Measurements from ENCODE around the gene THAP9.

The THAP9 gene

DNA sequence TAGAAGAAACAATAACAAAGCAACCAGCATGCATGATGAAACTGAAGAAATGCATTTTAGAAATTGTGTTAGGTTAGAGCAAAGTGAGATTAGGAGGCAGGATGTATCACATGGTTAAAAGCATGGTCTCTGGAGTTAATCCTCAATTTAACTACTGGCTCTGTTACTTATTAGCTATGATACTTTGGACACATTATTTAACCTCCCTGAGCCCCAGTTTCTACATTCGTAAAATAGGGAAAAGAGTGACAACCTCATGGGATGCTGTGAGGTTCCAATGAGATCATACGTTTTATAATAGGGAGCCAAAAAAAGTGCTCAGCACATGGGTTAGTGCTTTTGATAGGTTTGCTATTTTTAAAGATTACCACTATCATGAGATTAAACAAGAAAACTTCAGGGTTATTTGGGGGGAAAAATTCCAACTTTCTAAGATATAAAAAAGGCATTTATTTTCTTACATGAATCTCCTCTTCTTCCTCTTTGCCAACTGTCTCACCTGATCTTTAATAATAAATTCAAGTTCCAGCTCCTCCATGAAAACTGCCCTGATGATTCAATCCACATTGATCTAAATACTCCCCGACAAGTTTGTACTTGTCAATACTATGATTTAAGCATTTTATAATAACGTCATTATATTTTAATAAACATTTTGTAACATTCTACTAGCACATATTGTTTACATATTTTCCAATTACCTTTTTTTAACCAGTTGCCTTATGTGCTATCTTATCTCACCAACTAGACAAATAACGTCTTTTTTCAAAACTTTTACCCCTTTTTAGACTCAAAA, 14.2 kb upstream of the THAP9 start:
- H3K27ac Mint-ChIP-seq (ENCODE audit: low read depth): no peak overlapping the region
- ATAC-seq (replicated peaks; ENCODE audit: extremely low read depth, poor library complexity, severe bottlenecking): no peak

DNA sequence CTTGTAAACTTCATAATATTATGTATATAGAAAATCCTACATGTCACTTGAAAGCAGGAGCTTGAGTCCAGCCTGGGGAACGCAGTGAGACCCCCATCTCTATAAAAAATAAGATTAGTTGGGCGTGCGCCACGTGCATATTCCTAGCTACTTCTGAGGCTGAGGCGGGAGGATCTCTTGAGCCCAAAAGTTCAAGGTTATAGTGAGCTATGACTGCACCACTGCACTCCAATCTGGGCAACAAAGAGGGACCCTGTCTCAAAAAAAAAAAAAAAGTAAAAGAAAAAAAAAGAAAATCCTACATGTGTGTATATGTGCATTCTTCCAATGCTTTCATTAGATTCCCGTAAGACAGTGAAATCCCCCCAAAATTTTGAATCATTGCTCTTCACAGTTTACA, 11.2 kb upstream of the THAP9 start:
- Mint-ChIP-seq H3K9me3 (no peaks in the 10 kb centered on the region), H3K27ac (ENCODE audit: low read depth) (peak overlapping the region; percentile 98), H3K27me3 (no peaks in the 10 kb centered on the region), H3K36me3 (ENCODE audit: insufficient read depth) (peaks cover 34% of the 10 kb centered on the region), H3K4me1 (peaks cover 46% of the 10 kb centered on the region), H3K4me3 (peak overlapping the region; percentile 97)
- DNase-seq (ENCODE audit: low spot score in 2 of 2) (no peak), ATAC-seq (replicated peaks; ENCODE audit: extremely low read depth, poor library complexity, severe bottlenecking) (no peak)

More for the DNA sequence above, 14.2 kb upstream of the THAP9 start:
- H3K4me1 Mint-ChIP-seq: peaks cover 50% of the 10 kb centered on the region
- H3K9me3 Mint-ChIP-seq: no peaks in the 10 kb centered on the region
- peaks cover 38% of the 10 kb centered on the region for H3K36me3 Mint-ChIP-seq (ENCODE audit: insufficient read depth)
- no peaks in the 10 kb centered on the region for H3K27me3 Mint-ChIP-seq
- no peak overlapping the region for H3K4me3 Mint-ChIP-seq
- no peak for DNase-seq (ENCODE audit: low spot score in 2 of 2)

DNA sequence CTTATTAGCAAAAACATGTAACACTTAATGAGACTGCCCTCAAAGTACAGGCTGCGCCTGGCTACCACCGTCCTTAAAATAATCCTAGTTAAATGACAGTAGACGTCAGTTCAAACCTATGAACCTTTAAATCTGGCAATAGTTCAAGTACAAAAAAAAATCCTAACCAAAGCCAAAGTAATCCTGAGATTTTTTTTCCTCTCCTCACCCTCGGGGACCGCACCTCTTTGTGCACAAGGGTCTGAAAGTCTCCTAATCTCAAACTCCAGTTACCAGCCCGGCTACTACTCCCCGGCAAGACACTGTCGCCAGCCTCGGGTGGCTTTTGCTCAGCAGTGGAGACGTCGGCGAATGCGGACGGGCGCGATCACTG, 10.0 kb upstream of the THAP9 start:
- Mint-ChIP-seq H3K27me3 (no peaks in the 10 kb centered on the region), H3K36me3 (ENCODE audit: insufficient read depth) (peaks cover 35% of the 10 kb centered on the region), H3K27ac (ENCODE audit: low read depth) (peak overlapping the region; percentile 98), H3K9me3 (no peaks in the 10 kb centered on the region), H3K4me3 (peak overlapping the region; percentile 97), H3K4me1 (peaks cover 34% of the 10 kb centered on the region)
- DNase-seq (ENCODE audit: low spot score in 2 of 2): no peak
- peak; percentile 3 for ATAC-seq (replicated peaks; ENCODE audit: extremely low read depth, poor library complexity, severe bottlenecking)

DNA sequence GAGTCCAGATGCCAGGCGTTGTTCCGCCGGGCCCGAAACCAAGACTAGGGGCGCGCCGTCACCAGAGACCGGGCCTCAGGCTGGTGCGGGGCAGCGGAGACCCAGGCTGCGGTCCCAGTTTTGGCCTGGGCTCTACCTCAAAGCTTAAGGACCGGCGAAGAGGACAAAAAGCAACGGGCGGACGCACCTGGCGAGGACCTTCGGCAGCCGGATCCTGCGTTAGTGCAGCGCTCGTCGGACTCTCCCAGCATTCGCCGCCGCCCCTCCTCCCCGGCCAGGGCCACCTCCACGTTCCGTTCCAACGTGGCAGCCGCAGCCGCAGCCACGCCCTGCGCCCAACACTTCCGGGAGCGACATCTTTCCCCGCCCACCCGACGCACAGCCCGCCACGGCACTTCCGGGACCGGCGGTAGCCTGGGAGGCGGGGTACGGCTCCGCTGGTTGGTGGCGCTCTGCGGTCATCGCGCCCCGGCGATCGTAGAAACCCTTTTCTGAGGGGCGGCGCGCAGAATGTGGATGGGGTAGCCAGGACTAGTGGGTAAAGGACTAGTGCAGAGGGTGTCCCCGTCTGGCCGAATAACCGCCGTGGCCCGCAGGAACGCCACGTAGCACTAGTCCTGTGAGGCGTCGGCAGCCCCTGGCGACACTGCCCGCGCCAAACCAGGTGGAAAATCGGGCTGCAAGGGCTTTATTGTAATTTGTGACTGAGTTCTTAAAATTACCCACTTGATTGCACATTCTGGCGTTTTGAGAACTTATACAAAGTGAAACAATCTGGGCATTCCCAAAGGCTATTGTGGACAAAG, 9.4 kb upstream of the THAP9 start, which contains the start of gene SEC31A:
Gene SEC31A (minus strand): TSS at position 253 of the 806 bp plus-strand sequence. CDS start 9,217 bp downstream, outside the sequence.
- Mint-ChIP-seq H3K9me3 (no peaks in the 10 kb centered on the region), H3K27ac (ENCODE audit: low read depth) (peak within 1 kb of the TSS; percentile 98), H3K27me3 (no peaks in the 10 kb centered on the region), H3K4me1 (peaks cover 30% of the 10 kb centered on the region), H3K4me3 (peak within 1 kb of the TSS; percentile 97), H3K36me3 (ENCODE audit: insufficient read depth) (peaks cover 37% of the 10 kb centered on the region)
- ATAC-seq (replicated peaks; ENCODE audit: extremely low read depth, poor library complexity, severe bottlenecking) (peak; percentile 93), DNase-seq (ENCODE audit: low spot score in 2 of 2) (peak; percentile 91 to 96)

DNA sequence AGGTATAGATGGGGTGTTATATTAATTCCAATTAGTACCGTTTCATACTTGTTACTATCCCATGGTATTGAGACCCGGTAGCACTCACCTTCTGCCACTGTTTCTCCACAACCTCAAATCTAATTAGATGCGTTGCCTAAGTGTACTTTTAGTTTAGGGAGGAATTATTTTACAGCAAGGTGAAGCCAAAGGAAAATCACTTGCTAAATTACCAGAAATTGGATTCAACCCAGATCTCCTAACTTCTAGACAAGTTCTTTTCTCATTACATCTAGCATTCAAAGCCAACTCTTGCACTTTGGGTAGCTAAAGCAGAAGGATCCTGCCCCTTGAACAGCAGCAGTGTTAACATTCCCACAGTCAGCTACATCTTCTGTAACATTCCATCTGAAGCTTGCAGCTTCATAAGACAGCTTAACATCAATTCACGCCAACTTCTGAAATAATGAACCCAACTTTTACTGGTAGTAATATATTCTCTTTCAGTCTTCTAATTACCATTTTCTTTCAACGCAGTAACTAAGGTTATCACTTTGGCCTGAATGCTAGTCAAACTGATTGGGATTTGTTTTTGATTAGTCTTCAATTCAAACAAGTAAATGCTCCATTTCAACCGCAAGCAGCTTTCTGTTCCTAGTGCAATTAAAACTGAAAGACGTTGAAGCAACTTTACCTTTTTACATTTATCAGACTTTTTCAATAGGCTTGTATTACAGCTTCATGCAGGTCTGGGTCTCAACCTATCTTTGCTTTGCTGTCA, 8.6 kb upstream of the THAP9 start:
- H3K9me3 Mint-ChIP-seq: no peaks in the 10 kb centered on the region
- no peak for ATAC-seq (replicated peaks; ENCODE audit: extremely low read depth, poor library complexity, severe bottlenecking)
- no peak for DNase-seq (ENCODE audit: low spot score in 2 of 2)
- H3K4me3 Mint-ChIP-seq: peak overlapping the region; percentile 97
- no peaks in the 10 kb centered on the region for H3K27me3 Mint-ChIP-seq
- H3K4me1 Mint-ChIP-seq: peaks cover 27% of the 10 kb centered on the region
- peak overlapping the region; percentile 98 for H3K27ac Mint-ChIP-seq (ENCODE audit: low read depth)
- peaks cover 40% of the 10 kb centered on the region for H3K36me3 Mint-ChIP-seq (ENCODE audit: insufficient read depth)

DNA sequence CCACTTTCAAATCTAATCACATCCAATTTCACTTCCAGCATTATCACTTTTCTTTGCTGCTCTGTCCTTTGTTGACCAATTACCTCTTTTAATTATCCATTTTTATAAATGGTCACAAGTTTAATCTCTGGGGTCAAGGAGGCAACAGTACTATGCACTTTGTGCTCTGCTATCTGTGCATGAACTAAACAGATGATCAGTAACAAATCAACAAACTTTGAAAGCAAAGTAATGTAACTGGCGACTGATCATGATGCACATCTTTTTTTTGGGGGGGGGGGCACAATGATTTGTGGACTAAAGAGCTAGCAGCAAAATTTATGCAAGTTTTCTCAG, 8.1 kb upstream of the THAP9 start:
- no peaks in the 10 kb centered on the region for H3K27me3 Mint-ChIP-seq
- H3K36me3 Mint-ChIP-seq (ENCODE audit: insufficient read depth): peaks cover 43% of the 10 kb centered on the region
- peak overlapping the region; percentile 97 for H3K4me3 Mint-ChIP-seq
- H3K4me1 Mint-ChIP-seq: peaks cover 25% of the 10 kb centered on the region
- no peak for DNase-seq (ENCODE audit: low spot score in 2 of 2)
- H3K9me3 Mint-ChIP-seq: no peaks in the 10 kb centered on the region
- H3K27ac Mint-ChIP-seq (ENCODE audit: low read depth): peak overlapping the region; percentile 98
- no peak for ATAC-seq (replicated peaks; ENCODE audit: extremely low read depth, poor library complexity, severe bottlenecking)

DNA sequence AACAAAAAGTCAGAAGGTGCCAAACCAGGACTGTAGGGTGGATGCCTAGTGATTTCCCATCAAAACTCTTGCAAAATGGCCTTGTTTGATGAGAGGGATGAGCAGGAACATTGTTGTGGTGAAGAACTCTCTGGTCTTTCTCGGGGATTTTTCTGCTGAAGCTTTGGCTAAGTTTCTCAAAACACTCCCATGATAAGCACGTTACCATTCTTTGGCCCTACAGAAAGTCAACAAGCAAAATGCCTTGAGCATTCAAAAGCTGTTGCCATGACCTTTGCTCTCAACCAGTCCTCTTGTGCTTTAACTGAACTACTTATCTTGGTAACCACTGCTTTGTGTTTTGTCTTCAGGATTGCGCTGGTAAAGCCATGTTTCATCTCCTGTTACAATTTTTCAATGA, 6.6 kb upstream of the THAP9 start:
- ATAC-seq (replicated peaks; ENCODE audit: extremely low read depth, poor library complexity, severe bottlenecking): no peak
- no peak for DNase-seq (ENCODE audit: low spot score in 2 of 2)
- H3K4me3 Mint-ChIP-seq: no peak overlapping the region
- no peak overlapping the region for H3K27ac Mint-ChIP-seq (ENCODE audit: low read depth)
- peaks cover 23% of the 10 kb centered on the region for H3K4me1 Mint-ChIP-seq
- no peaks in the 10 kb centered on the region for H3K9me3 Mint-ChIP-seq
- no peaks in the 10 kb centered on the region for H3K27me3 Mint-ChIP-seq
- H3K36me3 Mint-ChIP-seq (ENCODE audit: insufficient read depth): peaks cover 39% of the 10 kb centered on the region

DNA sequence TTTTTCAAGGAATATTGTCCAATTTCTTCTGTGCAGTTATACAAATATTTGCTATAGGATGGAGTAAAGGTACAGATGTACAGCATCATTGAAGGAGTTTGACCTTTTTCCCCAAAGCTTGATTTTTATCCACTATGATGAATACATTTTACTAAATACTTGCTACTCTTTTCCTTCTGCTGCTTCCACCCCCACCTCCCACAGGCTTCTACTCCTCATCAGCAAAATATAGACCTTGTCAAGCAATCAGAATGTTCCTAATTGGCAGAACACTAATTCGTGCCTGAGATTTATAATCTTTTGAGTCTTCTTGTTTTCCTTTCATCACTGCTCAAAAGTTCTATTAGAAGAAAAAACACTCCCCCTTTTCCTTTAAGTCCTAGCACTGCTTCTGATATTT, 3.8 kb upstream of the THAP9 start:
- Mint-ChIP-seq H3K27ac (ENCODE audit: low read depth) (no peak overlapping the region), H3K27me3 (no peaks in the 10 kb centered on the region), H3K36me3 (ENCODE audit: insufficient read depth) (peaks cover 24% of the 10 kb centered on the region), H3K4me1 (peaks cover 9% of the 10 kb centered on the region), H3K9me3 (no peaks in the 10 kb centered on the region), H3K4me3 (no peak overlapping the region)
- ATAC-seq (replicated peaks; ENCODE audit: extremely low read depth, poor library complexity, severe bottlenecking): no peak
- DNase-seq (ENCODE audit: low spot score in 2 of 2): no peak

DNA sequence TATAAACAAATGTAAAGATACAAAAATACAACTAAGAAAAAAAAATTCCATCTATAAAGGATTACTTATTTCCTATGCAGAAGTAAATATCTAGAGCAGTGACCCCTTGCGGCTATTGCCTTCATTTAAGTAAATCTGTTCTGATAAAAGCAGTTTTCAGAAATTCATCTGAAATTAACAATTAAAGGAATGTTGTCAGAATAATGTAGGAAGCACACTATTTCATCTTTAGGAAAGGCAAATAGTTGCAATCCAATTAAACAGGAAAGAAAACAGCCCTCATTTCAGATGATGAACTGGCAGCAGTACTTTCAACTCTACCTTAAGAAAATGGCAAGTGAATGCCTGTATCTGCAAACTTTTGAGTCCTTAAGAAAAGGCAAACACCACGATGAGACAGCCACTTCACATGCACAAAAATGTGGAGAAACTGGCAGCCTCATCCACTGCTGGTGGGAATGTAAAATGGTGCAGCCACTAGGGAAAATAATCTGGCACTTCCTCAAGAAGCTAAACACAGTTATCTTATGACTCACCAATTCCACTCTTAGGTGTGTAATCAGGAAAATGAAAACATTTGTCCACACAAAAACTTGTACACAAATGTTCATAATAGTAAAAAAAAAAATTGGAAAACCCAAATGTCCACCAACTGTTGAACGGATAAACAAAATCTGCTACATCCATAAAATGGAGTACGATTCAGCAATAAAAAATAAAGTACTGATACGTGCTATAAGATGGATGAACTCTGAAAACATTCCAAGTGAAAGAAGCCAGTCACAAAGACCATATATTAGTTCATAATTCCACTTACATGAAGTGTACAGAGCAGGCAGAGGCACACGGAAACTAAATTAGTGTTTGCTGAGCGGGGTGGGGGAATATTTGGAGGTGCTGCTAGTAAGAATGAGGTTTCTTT, 2.0 kb upstream of the THAP9 start:
- ATAC-seq (replicated peaks; ENCODE audit: extremely low read depth, poor library complexity, severe bottlenecking): no peak
- DNase-seq (ENCODE audit: low spot score in 2 of 2): no peak
- no peaks in the 10 kb centered on the region for H3K9me3 Mint-ChIP-seq
- peaks cover 24% of the 10 kb centered on the region for H3K36me3 Mint-ChIP-seq (ENCODE audit: insufficient read depth)
- H3K27me3 Mint-ChIP-seq: no peaks in the 10 kb centered on the region
- H3K4me1 Mint-ChIP-seq: peaks cover 7% of the 10 kb centered on the region
- no peak overlapping the region for H3K27ac Mint-ChIP-seq (ENCODE audit: low read depth)
- no peak overlapping the region for H3K4me3 Mint-ChIP-seq

DNA sequence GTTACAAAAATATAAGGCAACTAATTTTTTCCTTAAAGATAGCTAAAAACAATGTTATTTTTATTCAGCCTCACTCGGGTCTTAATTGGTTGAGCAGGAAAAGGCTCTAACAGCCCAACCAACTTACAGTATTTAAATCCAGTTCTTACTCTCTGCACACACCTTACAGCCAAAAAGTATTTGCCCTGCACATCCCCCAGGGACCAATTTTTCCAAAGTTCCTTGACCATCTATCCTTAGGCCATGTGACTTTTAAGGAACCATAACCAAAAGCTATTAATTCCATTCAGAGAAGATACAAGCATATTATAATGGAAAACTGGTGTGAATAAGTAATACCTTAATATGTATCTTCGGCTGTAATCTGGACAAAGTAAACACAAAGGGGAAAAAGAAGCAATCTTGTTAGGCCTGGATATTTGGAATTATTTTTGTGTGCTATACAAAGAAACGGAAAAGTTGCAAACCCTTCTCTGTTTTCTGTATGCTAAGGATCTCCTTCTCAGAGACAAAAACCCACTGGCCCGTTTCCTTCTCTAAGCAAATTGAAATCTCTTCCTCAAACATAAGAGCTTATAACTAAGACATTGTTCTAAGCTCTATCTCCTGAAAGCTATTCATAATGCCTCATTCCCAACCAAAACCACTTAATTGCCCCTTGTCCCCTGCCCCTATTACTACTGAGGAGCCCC, 1.0 kb upstream of the THAP9 start:
- no peak for DNase-seq (ENCODE audit: low spot score in 2 of 2)
- Mint-ChIP-seq H3K36me3 (ENCODE audit: insufficient read depth) (peaks cover 16% of the 10 kb centered on the region), H3K27ac (ENCODE audit: low read depth) (no peak overlapping the region), H3K27me3 (no peaks in the 10 kb centered on the region), H3K4me3 (no peak overlapping the region), H3K9me3 (no peaks in the 10 kb centered on the region), H3K4me1 (peaks cover 7% of the 10 kb centered on the region)
- ATAC-seq (replicated peaks; ENCODE audit: extremely low read depth, poor library complexity, severe bottlenecking): no peak

DNA sequence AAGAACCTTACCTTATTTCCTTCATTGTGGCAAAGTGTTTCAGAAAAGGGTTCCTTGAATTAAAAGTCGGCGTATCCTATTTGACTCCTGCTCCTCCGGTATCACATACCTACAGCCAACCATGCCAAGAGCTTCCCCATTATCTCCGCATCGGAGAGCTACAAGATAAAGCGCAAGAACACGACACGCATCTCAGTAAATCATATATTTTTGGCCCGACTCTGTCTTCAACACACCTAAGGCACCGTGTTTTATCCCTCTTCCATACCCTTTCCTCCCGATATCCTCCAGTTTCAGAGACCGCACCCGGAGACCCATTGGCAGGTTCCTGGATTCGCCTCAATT, 497 bp upstream of the THAP9 start:
- peaks cover 14% of the 10 kb centered on the region for H3K36me3 Mint-ChIP-seq (ENCODE audit: insufficient read depth)
- ATAC-seq (replicated peaks; ENCODE audit: extremely low read depth, poor library complexity, severe bottlenecking) (no peak), DNase-seq (ENCODE audit: low spot score in 2 of 2) (no peak)

More for the DNA sequence above, 497 bp upstream of the THAP9 start:
- H3K9me3 Mint-ChIP-seq: no peaks in the 10 kb centered on the region
- H3K27me3 Mint-ChIP-seq: no peaks in the 10 kb centered on the region
- peaks cover 7% of the 10 kb centered on the region for H3K4me1 Mint-ChIP-seq
- no peak overlapping the region for H3K4me3 Mint-ChIP-seq
- no peak overlapping the region for H3K27ac Mint-ChIP-seq (ENCODE audit: low read depth)

Measured in central memory CD8-positive, alpha-beta T cell (primary cell).